ENCODE data around the gene DYTN.

DNA sequence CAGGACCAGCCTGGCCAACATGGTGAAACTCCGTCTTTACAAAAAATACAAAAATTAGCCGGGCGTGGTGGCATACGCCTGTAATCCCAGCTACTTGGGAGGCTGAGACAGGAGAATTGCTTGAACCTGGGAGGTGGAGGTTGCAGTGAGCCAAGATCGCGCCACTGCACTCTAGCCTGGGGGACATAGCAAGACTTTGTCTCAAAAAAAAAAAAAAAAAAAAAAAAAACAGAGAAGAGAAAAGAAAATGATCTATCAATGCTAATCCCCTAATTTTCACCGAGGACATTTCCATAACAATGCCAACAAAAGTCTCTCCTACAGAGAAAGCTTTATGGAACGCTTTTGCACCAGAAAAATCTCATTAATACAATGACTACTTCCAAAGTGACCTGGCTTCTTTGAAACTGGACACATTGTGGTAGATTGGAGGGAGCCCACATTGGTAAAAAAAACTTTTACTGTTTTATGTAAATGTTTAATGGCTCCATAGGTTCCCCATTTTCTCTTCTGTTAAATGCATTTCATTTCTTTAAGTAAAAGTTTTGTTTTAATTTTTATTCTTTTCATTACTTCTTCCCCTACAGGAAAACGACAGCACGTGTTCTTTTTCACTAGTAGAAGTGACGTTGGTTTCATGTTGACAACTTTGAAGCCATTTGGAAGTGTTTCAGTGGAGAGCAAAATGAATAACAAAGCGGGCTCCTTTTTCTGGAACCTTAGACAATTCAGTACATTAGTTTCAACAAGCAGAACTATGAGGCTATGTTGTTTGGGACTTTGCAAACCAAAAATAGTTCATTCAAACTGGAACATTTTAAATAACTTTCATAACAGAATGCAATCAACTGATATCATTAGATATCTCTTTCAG lies 48.1 kb upstream of the DYTN start:
- TF ChIP-seq, protein P1, sequence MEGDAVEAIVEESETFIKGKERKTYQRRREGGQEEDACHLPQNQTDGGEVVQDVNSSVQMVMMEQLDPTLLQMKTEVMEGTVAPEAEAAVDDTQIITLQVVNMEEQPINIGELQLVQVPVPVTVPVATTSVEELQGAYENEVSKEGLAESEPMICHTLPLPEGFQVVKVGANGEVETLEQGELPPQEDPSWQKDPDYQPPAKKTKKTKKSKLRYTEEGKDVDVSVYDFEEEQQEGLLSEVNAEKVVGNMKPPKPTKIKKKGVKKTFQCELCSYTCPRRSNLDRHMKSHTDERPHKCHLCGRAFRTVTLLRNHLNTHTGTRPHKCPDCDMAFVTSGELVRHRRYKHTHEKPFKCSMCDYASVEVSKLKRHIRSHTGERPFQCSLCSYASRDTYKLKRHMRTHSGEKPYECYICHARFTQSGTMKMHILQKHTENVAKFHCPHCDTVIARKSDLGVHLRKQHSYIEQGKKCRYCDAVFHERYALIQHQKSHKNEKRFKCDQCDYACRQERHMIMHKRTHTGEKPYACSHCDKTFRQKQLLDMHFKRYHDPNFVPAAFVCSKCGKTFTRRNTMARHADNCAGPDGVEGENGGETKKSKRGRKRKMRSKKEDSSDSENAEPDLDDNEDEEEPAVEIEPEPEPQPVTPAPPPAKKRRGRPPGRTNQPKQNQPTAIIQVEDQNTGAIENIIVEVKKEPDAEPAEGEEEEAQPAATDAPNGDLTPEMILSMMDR (conservative IDR thresholded peaks at IDR 0.05), result no peak
- TF ChIP-seq EZH2 (IDR thresholded peaks at IDR 0.05; ENCODE audit: low read depth), result no peak
